Erythroblast (primary cell): ENCODE data around the gene UBAC2.

Source experiments
- GATA1 ChIP-seq: IDR thresholded peaks from 2 replicates; pipeline ENCODE4 v1.6.1; 2011; ENCODE audit warnings: low read depth, mild to moderate bottlenecking, control low read depth, low read length, moderate library complexity
- POLR2A ChIP-seq: IDR thresholded peaks from 2 replicates; pipeline ENCODE4 v1.6.1; 2011; ENCODE audit warnings: mild to moderate bottlenecking, low read length

DNA sequence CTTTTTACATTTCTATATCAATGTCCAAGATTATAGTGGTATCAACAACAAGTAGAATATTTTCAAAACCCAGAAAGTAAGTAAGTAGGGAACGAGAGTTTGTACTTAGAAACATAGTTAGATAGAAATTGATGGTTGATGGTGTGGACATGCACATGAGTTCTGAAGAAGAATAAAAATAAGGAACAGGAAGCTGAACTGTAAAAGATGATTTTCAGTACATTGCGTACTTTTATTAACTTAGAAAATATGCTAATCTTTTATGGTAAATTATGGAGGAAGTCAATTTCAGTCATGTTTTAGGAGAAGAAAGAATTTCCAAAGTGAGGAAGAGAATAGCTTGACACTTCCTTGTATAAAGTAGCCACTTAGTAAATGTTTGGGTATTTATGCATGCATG, 69.9 kb downstream of the UBAC2 start:
- TF ChIP-seq POLR2A (no peak), GATA1 (no peak)
